IMR-90 (cell line): ENCODE data around the gene GGTLC1. TPM values are rescaled to one million over a fixed set of nuclear protein-coding genes. Genes with fewer than 3 reads are reported as not detected.
"Not testable (repeated sequence)": the region's sequence is repeated elsewhere in the genome, so short reads cannot be mapped to it uniquely, and the experiment has no call there.

ENCODE experiments used
- ATAC-seq: fragments of 200-7000 bp; cut with Tn5 transposase; 2 replicates; pipeline ENCODE4 v1.9.1; 2020; ENCODE audit warnings: low read depth, mild to moderate bottlenecking, moderate library complexity
- BruUV-seq: library from RNA; stranded (reverse); fragments of 400-500 nt; replicated peaks from 2 replicates; lab custom pipeline; 2021; lab: Mats Ljungman, UMichigan
- CTCF ChIA-PET: fragments of 300-600 bp; formaldehyde crosslinking; extraction: SDS; loops from one replicate; lab custom pipeline; 2021; ENCODE audit warnings: antibody characterized with exemption; lab: Yijun Ruan, JAX
- POLR2A ChIA-PET: fragments of 300-600 bp; sonication (Branson Sonifier 250); formaldehyde crosslinking; loops from one replicate; lab custom pipeline; 2022; ENCODE audit warnings: antibody characterized with exemption; ENCODE audit not compliant: unreplicated experiment; lab: Charles Lee
- DNase-seq: peaks from one replicate; pipeline ENCODE4 v3.0.0; 2013
- H2AFZ ChIP-seq: replicated peaks from 2 replicates; pipeline ENCODE3; 2013; ENCODE audit warnings: low read length, mild to moderate bottlenecking; ENCODE audit not compliant: poor library complexity
- H2AK5ac ChIP-seq: 2 replicates; pipeline ENCODE4 v1.6.1; 2013; ENCODE audit warnings: low read depth, low read length, inconsistent platforms
- H2AK9ac ChIP-seq: replicated peaks from 2 replicates; pipeline ENCODE3; 2013; ENCODE audit warnings: mild to moderate bottlenecking, low read depth, low read length, moderate library complexity; ENCODE audit not compliant: poor library complexity
- H2BK120ac ChIP-seq: 2 replicates; pipeline ENCODE4 v1.6.1; 2013; ENCODE audit warnings: low read depth, low read length, inconsistent platforms
- H2BK15ac ChIP-seq: 3 replicates; pipeline ENCODE4 v1.6.1; 2013; ENCODE audit warnings: low read depth, low read length, inconsistent platforms
- H2BK20ac ChIP-seq: 2 replicates; pipeline ENCODE4 v1.6.1; 2013; ENCODE audit warnings: low read depth, mild to moderate bottlenecking, inconsistent platforms, low read length, moderate library complexity
- H2BK5ac ChIP-seq: 2 replicates; pipeline ENCODE4 v1.6.1; 2013; ENCODE audit warnings: mild to moderate bottlenecking, low read depth, low read length, inconsistent platforms; ENCODE audit not compliant: poor library complexity, severe bottlenecking
- H3K14ac ChIP-seq: replicated peaks from 2 replicates; pipeline ENCODE4 v1.6.1; 2013; ENCODE audit warnings: low read depth, low read length, inconsistent platforms
- H3K18ac ChIP-seq: 2 replicates; pipeline ENCODE4 v1.6.1; 2013; ENCODE audit warnings: low read depth, low read length, control low read depth
- H3K23ac ChIP-seq: 2 replicates; pipeline ENCODE4 v1.6.1; 2013; ENCODE audit warnings: low read depth, low read length, inconsistent platforms
- H3K27ac ChIP-seq: 2 replicates; pipeline ENCODE4 v1.5.1; 2013; ENCODE audit warnings: mild to moderate bottlenecking, control low read depth, low read length; ENCODE audit not compliant: insufficient read depth
- H3K27me3 ChIP-seq: 2 replicates; pipeline ENCODE4 v1.6.1; 2013; ENCODE audit warnings: low read length; ENCODE audit not compliant: control insufficient read depth, insufficient read depth
- H3K36me3 ChIP-seq: 2 replicates; pipeline ENCODE4 v1.6.1; 2013; ENCODE audit warnings: low read length, mixed read lengths; ENCODE audit not compliant: control insufficient read depth, insufficient read depth
- H3K4ac ChIP-seq: 2 replicates; pipeline ENCODE4 v1.6.1; 2013; ENCODE audit warnings: low read depth, low read length, inconsistent platforms
- H3K4me1 ChIP-seq: 2 replicates; pipeline ENCODE4 v1.6.1; 2013; ENCODE audit warnings: low read length, mixed read lengths; ENCODE audit not compliant: control insufficient read depth, insufficient read depth
- H3K4me2 ChIP-seq: 2 replicates; pipeline ENCODE4 v1.6.1; 2013; ENCODE audit warnings: low read depth, mild to moderate bottlenecking, control low read depth, low read length, moderate library complexity
- H3K4me3 ChIP-seq: 2 replicates; pipeline ENCODE4 v1.5.1; 2013; ENCODE audit warnings: low read depth, mild to moderate bottlenecking, control low read depth, low read length, moderate library complexity; ENCODE audit not compliant: insufficient read depth
- H3K56ac ChIP-seq: 2 replicates; pipeline ENCODE4 v1.6.1; 2013; ENCODE audit warnings: low read length, inconsistent platforms; ENCODE audit not compliant: insufficient read depth; ENCODE audit errors: extremely low read depth
- H3K79me1 ChIP-seq, 2 experiments: 2 replicates each; pipeline ENCODE4 v1.6.1; 2013; ENCODE audit warnings: low read length in 2 of 2, inconsistent platforms in 1 of 2, low read depth in 1 of 2
- H3K9ac ChIP-seq: 2 replicates; pipeline ENCODE4 v1.6.1; 2013; ENCODE audit warnings: low read depth, low read length, control low read depth
- H3K9me1 ChIP-seq: 2 replicates; pipeline ENCODE4 v1.6.1; 2013; ENCODE audit warnings: low read length, inconsistent platforms; ENCODE audit not compliant: insufficient read depth
- H3K9me3 ChIP-seq: 2 replicates; pipeline ENCODE4 v1.6.1; 2013; ENCODE audit warnings: low read length; ENCODE audit not compliant: control insufficient read depth, insufficient read depth
- H4K20me1 ChIP-seq: 2 replicates; pipeline ENCODE4 v1.6.1; 2013; ENCODE audit warnings: low read length, inconsistent platforms; ENCODE audit not compliant: insufficient read depth
- H4K5ac ChIP-seq: 2 replicates; pipeline ENCODE4 v1.6.1; 2013; ENCODE audit warnings: mild to moderate bottlenecking, low read depth, low read length, control low read depth
- H4K8ac ChIP-seq, 2 experiments: 2 replicates each; pipeline ENCODE4 v1.6.1; 2013; ENCODE audit warnings: low read depth in 2 of 2, low read length in 2 of 2, control low read depth in 1 of 2, inconsistent platforms in 1 of 2
- H4K91ac ChIP-seq: 2 replicates; pipeline ENCODE4 v1.6.1; 2013; ENCODE audit warnings: low read depth, low read length, inconsistent platforms; ENCODE audit not compliant: insufficient read depth
- WGBS, 2 experiments: methylation state at CpG; one replicate each; pipeline versions ENCODE4 v1.1.5 to v1.1.7; 2013; ENCODE audit warnings: missing lambda C conversion rate in 2 of 2; ENCODE audit not compliant: insufficient read length in 1 of 2; ENCODE audit errors: extremely low coverage in 2 of 2; 5-methylcytosine and 5-hydroxymethylcytosine counted together
- dilution Hi-C: fragments of 300-500 bp; cut with HindIII; formaldehyde crosslinking; loops from one replicate; pipeline ENCODE4 v1.14.3; 2018; ENCODE audit warnings: low sequenced_read_pairs; ENCODE audit not compliant: unreplicated experiment
- in situ Hi-C: fragments of 300-500 bp; cut with MboI; formaldehyde crosslinking; loops from 3 replicates; pipeline ENCODE4 v1.14.3; 2019; ENCODE audit warnings: low sequenced_read_pairs, inconsistent platforms, mixed read lengths
- intact Hi-C: fragments of 100-400 bp; cut with micrococcal nuclease; formaldehyde crosslinking; loops from 2 replicates; pipeline ENCODE4 v1.10.0; 2022
- polyA plus RNA-seq, 3 experiments: library from polyadenylated mRNA; depleted of rRNA; stranded (reverse); fragments of >200 nt; gene quantifications; 2 replicates each; pipeline ENCODE4 v1.2.3, GENCODE V29; 2012; ENCODE audit warnings: low replicate concordance in 1 of 3
- total RNA-seq: library from RNA; depleted of rRNA; stranded (reverse); fragments of >200 nt; gene quantifications from 2 replicates; pipeline ENCODE4 v1.2.3, GENCODE V29; 2012

GGTLC1 gene
- total and polyA plus RNA-seq, 2 of the 4 experiments (the other 2 are of a cell fraction): not detected

DNA sequence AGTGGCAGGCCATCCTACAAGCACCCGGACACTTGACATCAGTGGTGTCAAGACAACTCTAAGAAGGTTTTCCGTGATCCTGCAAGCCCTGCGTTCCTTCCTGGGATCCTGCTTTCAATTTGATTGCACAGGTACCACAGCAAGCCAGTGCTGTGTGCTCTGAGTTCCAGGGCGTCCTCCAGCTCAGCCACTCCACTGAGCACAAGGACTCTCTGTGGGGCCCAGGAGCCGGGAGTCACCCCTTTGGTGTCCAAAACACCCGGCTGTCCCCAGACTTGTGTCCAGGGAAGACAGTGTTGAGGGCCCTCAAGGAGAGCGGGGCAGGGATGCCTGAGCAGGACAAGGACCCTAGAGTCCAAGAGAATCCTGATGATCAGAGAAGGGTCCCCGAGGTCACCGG is 387 bp upstream of the GGTLC1 start:
- H2AK9ac ChIP-seq, H3K14ac ChIP-seq, dilution Hi-C loops, ATAC-seq, H3K4me1 ChIP-seq, H3K9me1 ChIP-seq, POLR2A ChIA-PET, CTCF ChIA-PET, H3K56ac ChIP-seq, H2BK5ac ChIP-seq, H3K18ac ChIP-seq, H2BK120ac ChIP-seq, H3K27ac ChIP-seq, H3K9me3 ChIP-seq, H4K91ac ChIP-seq, H4K20me1 ChIP-seq, H3K4me2 ChIP-seq, BruUV-seq, H4K8ac ChIP-seq, H3K4ac ChIP-seq, H3K4me3 ChIP-seq, H3K23ac ChIP-seq, H3K79me1 ChIP-seq, H2BK15ac ChIP-seq, DNase-seq, H4K5ac ChIP-seq, in situ Hi-C loops, H3K9ac ChIP-seq, H3K27me3 ChIP-seq, H2BK20ac ChIP-seq, H2AFZ ChIP-seq, intact Hi-C loops, H2AK5ac ChIP-seq, H3K36me3 ChIP-seq: not testable (repeated sequence)
- WGBS, 2 experiments: no CpG with 5 or more reads among the region's 9 CpGs

DNA sequence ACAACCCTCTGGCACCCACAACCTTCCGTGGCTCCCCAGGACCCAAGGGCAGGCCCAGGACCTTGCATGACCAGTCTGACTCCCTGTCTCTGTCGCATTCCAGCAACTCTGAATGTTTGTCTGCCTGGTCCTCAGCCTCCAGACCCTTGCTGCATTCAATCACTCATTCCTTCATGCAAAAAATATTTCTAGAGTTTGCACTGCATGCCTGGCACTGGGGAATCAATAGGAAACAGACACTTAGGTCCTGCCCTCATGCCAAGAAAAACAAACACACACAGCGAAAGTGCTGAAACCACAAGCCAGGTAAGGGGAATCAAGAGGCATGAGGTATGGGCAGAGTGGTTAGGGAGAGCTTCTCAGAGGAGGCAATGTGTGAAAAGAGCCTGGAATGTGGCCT is 1.9 kb downstream of the GGTLC1 start:
- ATAC-seq, H3K23ac ChIP-seq, DNase-seq, H3K36me3 ChIP-seq, H2BK15ac ChIP-seq, H3K9me3 ChIP-seq, H4K8ac ChIP-seq, H3K27ac ChIP-seq, H3K4ac ChIP-seq, H4K5ac ChIP-seq, H3K79me1 ChIP-seq, H2BK5ac ChIP-seq, H2AK9ac ChIP-seq, H3K4me1 ChIP-seq, dilution Hi-C loops, H2BK20ac ChIP-seq, H3K56ac ChIP-seq, H3K4me2 ChIP-seq, H2AFZ ChIP-seq, H3K14ac ChIP-seq, in situ Hi-C loops, CTCF ChIA-PET, H3K27me3 ChIP-seq, H3K9me1 ChIP-seq, H3K18ac ChIP-seq, H4K91ac ChIP-seq, H2AK5ac ChIP-seq, intact Hi-C loops, H2BK120ac ChIP-seq, POLR2A ChIA-PET, H3K4me3 ChIP-seq, H4K20me1 ChIP-seq, BruUV-seq, H3K9ac ChIP-seq: not testable (repeated sequence)
- WGBS, 2 experiments: no CpG with 5 or more reads among the region's 3 CpGs
